DMS153 treated with DMSO at 0.1 percent for 48 hours (cell line): Measurements from ENCODE around the gene LNX2.
A peak's percentile ranks its signal among the peaks of the same experiment; 100 is the strongest.

Experiments
- DNase-seq: peaks from one replicate; lab custom pipeline; 2025; ENCODE audit not compliant: unreplicated experiment; lab: John Stamatoyannopoulos, UW

Gene LNX2

DNA sequence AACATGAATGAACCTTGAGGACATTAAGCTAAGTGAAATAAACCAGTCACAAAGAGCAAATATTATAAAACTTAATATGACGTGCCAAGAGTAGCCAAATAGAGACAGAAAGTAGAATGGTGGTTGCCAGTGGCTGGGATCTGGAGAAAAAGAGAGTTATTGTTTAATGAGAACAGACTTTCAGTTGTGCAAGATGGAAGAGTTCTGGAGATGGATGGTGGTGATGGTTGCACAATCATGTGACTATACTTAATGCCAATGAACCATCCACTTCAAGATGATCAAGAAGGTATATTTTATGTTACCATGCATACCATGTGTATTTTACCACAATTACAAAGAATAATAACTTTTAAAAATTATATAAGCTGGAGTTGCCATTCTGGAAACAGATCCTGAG lies 104.2 kb downstream of the LNX2 start:
- DNase-seq = no peak

DNA sequence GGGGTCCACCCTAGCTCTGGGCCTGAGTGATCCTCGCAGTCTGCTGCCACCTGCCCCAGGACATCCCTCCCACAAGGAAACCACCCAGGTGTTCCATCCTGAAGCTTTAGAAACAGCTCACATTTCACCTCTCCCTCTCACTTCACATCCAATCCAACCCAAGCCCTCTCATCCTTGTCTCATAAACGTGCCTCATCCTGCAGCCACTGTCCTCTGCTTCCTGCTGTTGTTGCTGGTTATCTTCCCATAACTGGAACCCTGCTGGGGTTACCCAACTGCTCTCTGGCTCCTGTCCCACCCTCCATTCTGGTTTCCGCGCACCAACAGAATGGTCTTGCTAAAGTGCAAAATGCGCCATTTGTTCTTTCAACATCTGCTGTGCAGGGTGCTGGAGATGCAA lies 110.2 kb downstream of the LNX2 start:
- no peak for DNase-seq

DNA sequence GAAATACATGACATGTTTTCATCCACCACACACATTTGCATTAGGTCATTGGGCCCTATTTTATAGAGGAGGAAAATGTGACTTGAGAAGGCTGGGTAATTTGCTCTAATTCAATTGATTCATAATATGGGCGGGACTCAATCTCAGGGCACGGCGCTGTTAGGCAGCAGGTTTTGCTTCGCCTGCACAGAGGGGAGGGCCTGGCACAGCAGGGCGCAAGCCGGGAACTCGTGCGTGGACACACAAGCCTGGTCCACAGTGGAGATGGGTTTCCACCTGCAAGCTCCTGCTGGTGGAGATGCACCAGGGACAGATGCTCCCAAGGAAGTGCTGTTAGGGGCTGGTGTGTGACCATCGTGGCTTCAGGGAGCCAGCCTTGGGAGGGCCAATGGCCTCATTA lies 111.5 kb downstream of the LNX2 start:
- DNase-seq = no peak

DNA sequence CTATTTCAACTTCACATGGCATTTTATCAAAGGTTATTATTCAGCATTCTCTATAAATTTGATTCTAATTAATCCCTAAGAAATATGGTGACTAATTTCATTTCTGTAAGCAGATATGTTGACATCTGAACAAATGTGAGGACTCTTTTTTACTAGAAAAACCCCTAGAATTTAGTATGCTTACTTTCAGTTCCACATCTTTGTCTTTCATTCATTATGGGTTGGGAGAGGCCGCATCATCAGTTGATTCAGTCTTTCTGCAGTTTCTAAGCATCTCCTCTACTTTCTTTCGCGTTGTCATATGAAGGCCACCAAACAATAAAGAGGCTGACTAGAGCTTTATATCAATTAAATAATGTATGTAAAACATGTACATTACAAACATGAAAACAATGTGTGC lies 114.5 kb downstream of the LNX2 start:
- no peak for DNase-seq

DNA sequence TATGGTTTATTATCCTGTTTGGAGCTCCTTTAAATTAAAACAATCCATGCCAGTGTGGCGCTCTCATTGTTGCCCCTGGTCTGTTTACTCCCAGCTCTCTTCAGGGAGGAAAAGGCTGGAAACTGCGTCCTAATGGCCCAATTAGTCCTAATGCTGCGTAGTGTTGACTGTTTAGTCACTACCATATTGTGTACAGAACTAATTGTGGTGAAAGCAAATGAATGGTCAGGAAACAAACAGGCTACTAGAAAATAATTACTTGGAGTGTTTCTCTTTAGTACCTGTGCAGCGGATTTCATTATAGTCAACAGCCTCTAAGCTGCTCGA lies 115.5 kb downstream of the LNX2 start:
- DNase-seq = peak; percentile 38

DNA sequence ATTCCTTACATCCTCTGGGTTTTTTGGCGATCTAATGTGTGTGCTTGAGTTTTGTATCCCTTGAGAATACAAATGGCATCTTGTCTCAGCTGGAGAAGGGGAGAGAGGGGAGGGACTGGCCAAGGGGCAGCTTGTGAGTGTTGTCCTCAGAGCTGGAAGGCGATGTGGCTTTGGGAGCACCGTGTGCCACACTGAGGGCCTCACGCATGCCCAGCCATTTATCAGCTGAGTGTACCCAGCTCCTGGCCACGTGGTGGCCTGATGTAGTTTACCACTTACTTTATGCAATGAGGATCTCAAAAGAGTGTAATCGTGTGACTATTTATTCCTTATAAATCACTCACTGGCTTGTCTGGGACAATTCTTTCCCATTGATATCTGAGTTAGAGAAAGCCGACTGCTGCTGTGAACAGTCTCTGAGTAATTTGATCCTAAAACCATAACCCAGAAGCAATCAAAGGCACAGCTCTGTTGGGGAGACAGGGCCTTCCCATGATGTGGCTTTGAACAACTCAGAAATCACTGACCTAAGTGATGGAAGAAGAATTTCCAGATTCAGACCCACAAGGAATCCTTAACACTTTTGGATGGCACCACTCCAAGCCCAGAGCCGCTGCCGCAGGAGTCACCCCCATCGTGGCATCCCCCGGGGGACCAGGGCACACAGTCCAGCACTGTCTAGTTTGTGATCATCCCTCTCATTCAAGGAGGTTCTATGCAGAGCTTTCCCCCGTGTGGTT lies 116.0 kb downstream of the LNX2 start:
- DNase-seq = no peak

DNA sequence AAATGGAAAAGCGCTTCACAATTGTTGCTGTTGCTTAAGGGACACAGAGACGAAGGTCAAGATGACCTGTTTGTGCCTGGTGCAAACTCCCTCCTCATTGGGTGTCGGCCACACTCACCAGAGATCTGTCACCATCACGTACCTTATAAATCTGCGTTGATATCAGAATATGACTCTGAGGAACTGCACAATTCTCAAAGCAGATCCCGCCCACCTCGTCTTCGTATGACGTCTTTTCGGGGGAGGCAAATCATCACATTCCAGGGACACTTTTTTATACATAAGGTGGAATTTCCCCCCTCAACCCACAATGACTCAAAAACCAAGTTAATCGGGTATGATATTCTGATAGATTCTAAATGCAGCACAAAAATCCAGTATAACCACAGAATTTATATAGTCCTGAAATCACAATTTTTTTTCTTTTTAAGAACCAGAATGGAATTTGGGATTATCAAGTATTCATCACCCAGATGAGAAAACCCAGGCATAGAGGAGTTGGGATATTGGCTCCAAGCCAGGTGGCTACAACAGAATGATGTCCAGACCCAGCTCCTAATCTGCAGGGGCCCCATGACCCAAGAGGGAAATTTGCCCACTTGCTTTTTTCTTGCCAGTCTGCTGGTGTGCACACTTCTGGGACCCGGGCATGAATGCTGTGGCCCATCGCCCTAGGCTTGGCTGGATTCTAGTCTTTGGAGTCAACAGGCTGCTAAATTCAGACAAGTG lies 119.4 kb downstream of the LNX2 start:
- no peak for DNase-seq

DNA sequence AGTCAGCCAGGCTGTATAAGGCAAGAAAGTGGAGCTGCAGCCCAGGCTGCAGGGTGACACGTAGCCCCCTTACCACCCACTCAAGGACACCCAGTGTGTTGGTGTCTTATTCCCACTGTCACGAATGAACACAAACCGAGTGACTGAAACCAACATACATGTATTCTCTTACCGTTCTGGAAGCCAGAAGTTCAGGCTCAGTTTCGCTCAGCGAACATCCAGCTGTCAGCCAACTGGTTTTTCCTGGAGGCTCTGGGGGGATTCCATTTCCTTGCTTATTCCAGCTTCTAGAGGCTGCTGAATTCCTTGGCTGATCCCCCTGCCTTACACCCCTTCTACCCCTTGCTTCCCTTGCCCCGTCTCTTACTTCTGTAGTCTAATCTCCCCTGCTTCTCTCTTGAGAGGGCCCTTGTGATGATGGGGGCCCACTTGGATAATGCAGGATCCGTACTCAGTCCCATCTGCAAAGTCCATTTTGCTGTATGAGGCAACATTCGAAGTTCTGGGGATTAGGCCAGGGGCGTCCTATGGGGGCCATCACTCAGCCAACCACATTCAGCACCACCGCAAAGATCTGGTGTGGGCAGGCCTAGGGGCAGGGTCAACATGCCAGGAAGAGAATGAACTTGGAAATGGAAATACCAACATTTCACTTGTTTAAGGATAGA lies 122.6 kb downstream of the LNX2 start:
- DNase-seq = no peak

DNA sequence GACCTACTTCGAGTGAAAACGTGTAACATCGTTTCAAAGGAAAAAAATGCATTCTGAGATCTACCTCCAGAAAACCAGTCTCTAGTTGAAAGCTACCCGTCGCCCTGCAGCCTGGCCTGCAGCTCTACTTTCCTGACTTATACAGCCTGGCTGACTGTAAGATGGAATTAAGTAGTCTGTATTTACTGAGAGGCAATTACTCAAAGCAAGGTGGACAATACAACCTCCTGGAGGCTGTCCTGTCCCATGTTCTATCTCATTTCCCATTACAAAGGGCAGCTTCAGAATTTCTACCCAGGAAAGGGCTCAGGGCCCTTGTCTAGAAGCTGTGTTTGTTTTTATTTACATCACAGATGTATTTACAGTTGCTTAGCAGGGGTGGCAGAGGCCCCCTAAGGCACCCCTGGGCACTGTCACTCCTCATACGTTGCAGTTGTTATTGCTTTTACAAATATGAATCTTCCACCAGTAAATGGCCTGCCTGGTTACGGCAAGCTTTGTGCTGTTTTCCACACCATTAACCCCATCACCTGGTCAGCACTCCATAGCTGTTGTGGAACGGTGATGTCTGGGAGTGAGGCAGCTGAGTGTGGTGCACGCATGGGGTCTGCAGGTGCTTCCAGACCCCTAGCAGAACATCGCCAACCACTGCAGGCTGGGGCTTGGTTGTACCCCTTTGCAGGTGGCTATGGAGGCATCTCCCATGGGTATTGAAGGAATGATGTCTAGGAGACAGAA lies 123.6 kb downstream of the LNX2 start:
- no peak for DNase-seq

DNA sequence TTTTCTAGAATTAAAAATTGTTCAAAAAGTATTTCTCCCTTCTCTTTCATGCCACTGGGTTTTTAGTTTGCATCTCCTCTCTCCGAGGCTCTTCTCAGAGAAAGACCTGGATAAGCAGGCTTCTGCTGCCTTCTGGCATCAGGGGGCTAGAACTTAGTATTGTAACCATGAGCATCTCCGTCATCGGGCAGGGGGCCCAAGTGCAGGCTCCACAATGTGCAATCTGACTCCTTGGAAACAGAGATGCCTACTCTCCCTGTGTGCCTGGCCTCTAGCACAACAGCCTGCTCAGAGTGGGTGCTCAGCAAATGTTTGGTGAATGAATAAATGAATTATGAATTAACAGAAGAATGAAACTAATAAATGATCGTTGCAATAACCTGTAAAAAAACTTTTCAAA lies 124.3 kb downstream of the LNX2 start:
- DNase-seq = no peak
